WTC11 (cell line): ENCODE results near the gene GAREM2.

Experiments
- E2F4 ChIP-seq: sonication (generic); formaldehyde crosslinking; IDR thresholded peaks from 2 replicates; pipeline ENCODE4 v1.8.1; 2022; ENCODE audit warnings: low read depth, mild to moderate bottlenecking, moderate library complexity, missing genetic modification reagents, borderline replicate concordance
- ETV6 ChIP-seq: sonication (generic); formaldehyde crosslinking; IDR thresholded peaks from 2 replicates; pipeline ENCODE4 v1.8.1; 2022; ENCODE audit warnings: mild to moderate bottlenecking, missing genetic modification reagents
- FOXP1 ChIP-seq: sonication (generic); formaldehyde crosslinking; IDR thresholded peaks from 2 replicates; pipeline ENCODE4 v1.8.0; 2022; ENCODE audit warnings: missing genetic modification reagents, mild to moderate bottlenecking, moderate library complexity, borderline replicate concordance
- MAX ChIP-seq: sonication (generic); formaldehyde crosslinking; IDR thresholded peaks from 2 replicates; pipeline ENCODE4 v1.8.0; 2022; ENCODE audit warnings: mild to moderate bottlenecking, missing genetic modification reagents
- OVOL2 ChIP-seq: fragments of 250-450 bp; sonication (Bioruptor Pico); IDR thresholded peaks from 2 replicates; pipeline ENCODE4 v1.9.0; 2021; ENCODE audit warnings: mild to moderate bottlenecking, borderline replicate concordance
- TCF7 ChIP-seq: sonication (generic); formaldehyde crosslinking; IDR thresholded peaks from 2 replicates; pipeline ENCODE4 v1.8.0; 2022; ENCODE audit warnings: mild to moderate bottlenecking, low read depth, missing genetic modification reagents, moderate library complexity
- TF ChIP-seq, protein P1 (sequence below): fragments of 200-600 bp; IDR thresholded peaks from 2 replicates; pipeline ENCODE4 v1.8.0; 2022; ENCODE audit warnings: antibody characterized with exemption
- TF ChIP-seq, protein P2 (sequence below): sonication (generic); formaldehyde crosslinking; conservative IDR thresholded peaks from 2 replicates; pipeline ENCODE4 v1.8.1; 2022; ENCODE audit warnings: mild to moderate bottlenecking, missing genetic modification reagents

- TF ChIP-seq, protein P1, sequence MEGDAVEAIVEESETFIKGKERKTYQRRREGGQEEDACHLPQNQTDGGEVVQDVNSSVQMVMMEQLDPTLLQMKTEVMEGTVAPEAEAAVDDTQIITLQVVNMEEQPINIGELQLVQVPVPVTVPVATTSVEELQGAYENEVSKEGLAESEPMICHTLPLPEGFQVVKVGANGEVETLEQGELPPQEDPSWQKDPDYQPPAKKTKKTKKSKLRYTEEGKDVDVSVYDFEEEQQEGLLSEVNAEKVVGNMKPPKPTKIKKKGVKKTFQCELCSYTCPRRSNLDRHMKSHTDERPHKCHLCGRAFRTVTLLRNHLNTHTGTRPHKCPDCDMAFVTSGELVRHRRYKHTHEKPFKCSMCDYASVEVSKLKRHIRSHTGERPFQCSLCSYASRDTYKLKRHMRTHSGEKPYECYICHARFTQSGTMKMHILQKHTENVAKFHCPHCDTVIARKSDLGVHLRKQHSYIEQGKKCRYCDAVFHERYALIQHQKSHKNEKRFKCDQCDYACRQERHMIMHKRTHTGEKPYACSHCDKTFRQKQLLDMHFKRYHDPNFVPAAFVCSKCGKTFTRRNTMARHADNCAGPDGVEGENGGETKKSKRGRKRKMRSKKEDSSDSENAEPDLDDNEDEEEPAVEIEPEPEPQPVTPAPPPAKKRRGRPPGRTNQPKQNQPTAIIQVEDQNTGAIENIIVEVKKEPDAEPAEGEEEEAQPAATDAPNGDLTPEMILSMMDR: no peak
- TF ChIP-seq FOXP1 (CRISPR knock-in tag): no peak
- no peak for TF ChIP-seq MAX (CRISPR knock-in tag)
- TF ChIP-seq E2F4: no peak
- TF ChIP-seq ETV6 (CRISPR knock-in tag): no peak
- no peak for TF ChIP-seq TCF7 (CRISPR knock-in tag)
- TF ChIP-seq, protein P2, sequence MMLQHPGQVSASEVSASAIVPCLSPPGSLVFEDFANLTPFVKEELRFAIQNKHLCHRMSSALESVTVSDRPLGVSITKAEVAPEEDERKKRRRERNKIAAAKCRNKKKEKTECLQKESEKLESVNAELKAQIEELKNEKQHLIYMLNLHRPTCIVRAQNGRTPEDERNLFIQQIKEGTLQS: no peak
- no peak for TF ChIP-seq OVOL2 (CRISPR knock-in tag)
These were observed 4.2 kb downstream of the GAREM2 start for GRCh38 chr2:26177122-26177521.
